SIG-M5 treated with dmso at 0.1 percent for 504 hours (cell line): Measurements from ENCODE around the gene RRP1B.
"Not testable (repeated sequence)": the region's sequence is repeated elsewhere in the genome, so short reads cannot be mapped to it uniquely, and the experiment has no call there.

Experiments used
- DNase-seq: peaks from one replicate; lab custom pipeline; 2025; ENCODE audit not compliant: unreplicated experiment; lab: John Stamatoyannopoulos, UW

RRP1B gene

GRCh38 chr21:43669828-43670605, 10.7 kb downstream of the RRP1B start:
- no peak for DNase-seq

- no peak for DNase-seq
Observed at GRCh38 chr21:43675871-43676270, 16.5 kb downstream of the RRP1B start.

- no peak for DNase-seq
Observed at GRCh38 chr21:43676391-43676790, 17.0 kb downstream of the RRP1B start.

- no peak for DNase-seq
Observed at GRCh38 chr21:43679951-43680350, 20.6 kb downstream of the RRP1B start.

GRCh38 chr21:43680421-43680820, 21.1 kb downstream of the RRP1B start:
- not testable (repeated sequence) for DNase-seq

- DNase-seq = no peak
Observed at GRCh38 chr21:43681650-43682049, 22.3 kb downstream of the RRP1B start.

- no peak for DNase-seq
Observed at GRCh38 chr21:43684424-43684823, 25.1 kb downstream of the RRP1B start.

- no peak for DNase-seq
Observed at GRCh38 chr21:43686811-43687565, 27.6 kb downstream of the RRP1B start.

- DNase-seq = no peak
Observed at GRCh38 chr21:43687566-43688399, 28.4 kb downstream of the RRP1B start.

- no peak for DNase-seq
Observed at GRCh38 chr21:43688906-43689305, 29.5 kb downstream of the RRP1B start.

GRCh38 chr21:43689556-43690337, 30.4 kb downstream of the RRP1B start:
- no peak for DNase-seq

- no peak for DNase-seq
Observed at GRCh38 chr21:43690346-43690745, 31.0 kb downstream of the RRP1B start.

GRCh38 chr21:43691086-43691795, 31.9 kb downstream of the RRP1B start:
- DNase-seq = no peak

GRCh38 chr21:43691801-43692200, 32.4 kb downstream of the RRP1B start:
- no peak for DNase-seq

- no peak for DNase-seq
Observed at GRCh38 chr21:43692949-43693348, 33.6 kb downstream of the RRP1B start.

- DNase-seq = no peak
Observed at GRCh38 chr21:43693981-43694380, 34.6 kb downstream of the RRP1B start.

GRCh38 chr21:43694437-43695079, 35.2 kb downstream of the RRP1B start:
- DNase-seq = no peak

GRCh38 chr21:43696214-43696613, 36.9 kb downstream of the RRP1B start:
- no peak for DNase-seq

- peak; percentile 8 for DNase-seq
Observed at GRCh38 chr21:43697758-43698643, 38.6 kb downstream of the RRP1B start.
